Right lobe of liver (tissue), 4 donors: ENCODE data around the gene ZYG11B.

ENCODE experiments used
- POLR2A ChIP-seq: fragments of 450-650 bp; IDR thresholded peaks from one replicate; pipeline ENCODE4 v1.6.1; 2017; ENCODE audit warnings: antibody characterized with exemption, mild to moderate bottlenecking
- TF ChIP-seq, protein P1 (sequence below), 4 donors: fragments of 200-600 bp in 3 of 4; fragments of 450-650 bp in 1 of 4; IDR thresholded peaks; one replicate each; pipeline versions ENCODE4 v1.5.1 to v1.8.0; 2016 to 2022; ENCODE audit warnings: antibody characterized with exemption in 4 of 4, mild to moderate bottlenecking in 2 of 4
- donor health status: DM: no; HTN: no; CAD: no.
- donor health status: DM: no; HTN: no; CAD: no.
- donor health status: DM: no; HTN: yes; CAD: no.

DNA sequence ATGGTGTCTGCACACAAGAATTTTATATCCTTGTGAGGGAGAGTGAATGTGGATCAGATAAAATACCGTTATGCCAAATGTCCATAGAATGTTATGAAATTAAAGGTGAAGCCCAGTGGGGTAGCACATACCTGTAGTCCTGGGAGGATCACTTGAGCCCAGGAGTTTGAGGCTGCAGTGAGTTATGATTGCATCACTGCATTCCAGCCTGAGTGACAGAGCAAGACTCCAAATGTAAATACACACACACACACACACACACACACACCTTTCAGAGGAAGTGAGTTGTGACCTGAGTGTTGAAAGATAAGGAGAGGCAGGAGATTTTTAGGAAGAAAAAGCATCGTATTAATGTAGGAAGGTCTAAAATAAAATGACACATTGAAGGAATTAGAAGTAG, 88.2 kb downstream of the ZYG11B start:
- TF ChIP-seq, protein P1, sequence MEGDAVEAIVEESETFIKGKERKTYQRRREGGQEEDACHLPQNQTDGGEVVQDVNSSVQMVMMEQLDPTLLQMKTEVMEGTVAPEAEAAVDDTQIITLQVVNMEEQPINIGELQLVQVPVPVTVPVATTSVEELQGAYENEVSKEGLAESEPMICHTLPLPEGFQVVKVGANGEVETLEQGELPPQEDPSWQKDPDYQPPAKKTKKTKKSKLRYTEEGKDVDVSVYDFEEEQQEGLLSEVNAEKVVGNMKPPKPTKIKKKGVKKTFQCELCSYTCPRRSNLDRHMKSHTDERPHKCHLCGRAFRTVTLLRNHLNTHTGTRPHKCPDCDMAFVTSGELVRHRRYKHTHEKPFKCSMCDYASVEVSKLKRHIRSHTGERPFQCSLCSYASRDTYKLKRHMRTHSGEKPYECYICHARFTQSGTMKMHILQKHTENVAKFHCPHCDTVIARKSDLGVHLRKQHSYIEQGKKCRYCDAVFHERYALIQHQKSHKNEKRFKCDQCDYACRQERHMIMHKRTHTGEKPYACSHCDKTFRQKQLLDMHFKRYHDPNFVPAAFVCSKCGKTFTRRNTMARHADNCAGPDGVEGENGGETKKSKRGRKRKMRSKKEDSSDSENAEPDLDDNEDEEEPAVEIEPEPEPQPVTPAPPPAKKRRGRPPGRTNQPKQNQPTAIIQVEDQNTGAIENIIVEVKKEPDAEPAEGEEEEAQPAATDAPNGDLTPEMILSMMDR (IDR thresholded peaks at IDR 0.05) = no peak
- no peak for TF ChIP-seq POLR2A
